Measurements from ENCODE around the gene PRCC. TPM values are rescaled to one million over a fixed set of nuclear protein-coding genes. Genes with fewer than 3 reads are reported as not detected.

Gene PRCC
- total and polyA plus RNA-seq, 12 donors, result 35.9 to 137 (median 58.7) TPM

GRCh38 chr1:156847591-156848460 lies 80.5 kb downstream of the PRCC start:
- Histone ChIP-seq H3K9me3 (replicated peaks in 1 of 3) (no peaks in the 10 kb centered on the region), H3K27me3 (peaks cover 33% of the 10 kb centered on the region), H3K36me3 (replicated peaks in 1 of 2) (no peaks in the 10 kb centered on the region), H3K4me1 (replicated peaks in 1 of 2) (peaks cover 6 to 14% of the 10 kb centered on the region in 2 donors), H3K27ac (no peak overlapping the region), H3K4me3 (no peak overlapping the region)
- TF ChIP-seq POLR2A (IDR thresholded peaks at IDR 0.05), result no peak
- no peak for TF ChIP-seq CTCF (IDR thresholded peaks at IDR 0.05)
- DNase-seq, result no peak
- intact Hi-C loops (cut with DNase I), result no loop called here
- 80 to 86% (median 85%) methylated on average over 7 of the region's 7 CpGs for WGBS, 4 donors

- Histone ChIP-seq H3K27ac (no peak overlapping the region), H3K9me3 (replicated peaks in 1 of 3) (no peaks in the 10 kb centered on the region), H3K4me1 (replicated peaks in 1 of 2) (peaks cover 6 to 14% of the 10 kb centered on the region in 2 donors), H3K4me3 (no peak overlapping the region), H3K36me3 (replicated peaks in 1 of 2) (no peaks in the 10 kb centered on the region), H3K27me3 (peaks cover 25% of the 10 kb centered on the region)
- WGBS, 4 donors, result 23 to 51% (median 28%) methylated on average over 11 to 36 of the region's 36 CpGs
- peak in 2 of 7 donors; percentile 15 to 62 for DNase-seq
- intact Hi-C loops (cut with DNase I), result no loop called here
- no peak for TF ChIP-seq CTCF (IDR thresholded peaks at IDR 0.05)
- no peak for TF ChIP-seq POLR2A (IDR thresholded peaks at IDR 0.05)
Measured at GRCh38 chr1:156848461-156849150, 81.3 kb downstream of the PRCC start.

- DNase-seq, result no peak
- no peak for TF ChIP-seq CTCF (IDR thresholded peaks at IDR 0.05)
- no peak for TF ChIP-seq POLR2A (IDR thresholded peaks at IDR 0.05)
- Histone ChIP-seq H3K36me3 (replicated peaks in 1 of 2) (no peaks in the 10 kb centered on the region), H3K4me1 (replicated peaks in 1 of 2) (peaks cover 6 to 14% of the 10 kb centered on the region in 2 donors), H3K9me3 (replicated peaks in 1 of 3) (no peaks in the 10 kb centered on the region), H3K27ac (no peak overlapping the region), H3K27me3 (peaks cover 24% of the 10 kb centered on the region), H3K4me3 (no peak overlapping the region)
- 33 to 56% (median 35%) methylated on average over 6 to 23 of the region's 23 CpGs; no CpG with 5 or more reads in 1 of the 4 donors for WGBS, 4 donors
- intact Hi-C loops (cut with DNase I), result no loop called here
Measured at GRCh38 chr1:156849151-156849496, 81.8 kb downstream of the PRCC start.

Other genes starting within 250 kb of the PRCC start
- gene IQGAP3, start 195.0 kb upstream of the PRCC start, total RNA-seq, result 1 to 10 TPM in 4 of 9 donors, under 1 TPM in 5; 0.24 to 5.3 (median 0.83) TPM
- 1 to 10 TPM in 1 of 3 donors, under 1 TPM in 2; 0.16 to 2.2 (median 0.40) TPM for gene IQGAP3, start 195.0 kb upstream of the PRCC start, polyA plus RNA-seq
- not detected for gene TTC24, start 187.8 kb upstream of the PRCC start, total RNA-seq
- under 1 TPM in 1 of 3 donors, not detected in 2; 0.20 TPM for gene TTC24, start 187.8 kb upstream of the PRCC start, polyA plus RNA-seq
- gene NAXE, start 175.8 kb upstream of the PRCC start, total RNA-seq, result 100 to 1,000 TPM in 5 of 9 donors, 10 to 100 TPM in 4; 74.6 to 132 (median 103) TPM
- gene NAXE, start 175.8 kb upstream of the PRCC start, polyA plus RNA-seq, result 100 to 1,000 TPM in 1 of 3 donors, 10 to 100 TPM in 2; 49.4 to 124 (median 69.9) TPM
- 10 to 100 TPM in 8 of 9 donors, 1 to 10 TPM in 1; 7.8 to 42.4 (median 24.3) TPM for gene GPATCH4, start 166.1 kb upstream of the PRCC start, total RNA-seq
- gene GPATCH4, start 166.1 kb upstream of the PRCC start, polyA plus RNA-seq, result 10 to 100 TPM; 13.9 to 72.2 (median 39.3) TPM
- 1 to 10 TPM in 2 of 9 donors, under 1 TPM in 4, not detected in 3; 0.17 to 1.5 (median 0.73) TPM for gene HAPLN2, start 148.1 kb upstream of the PRCC start, total RNA-seq
- gene HAPLN2, start 148.1 kb upstream of the PRCC start, polyA plus RNA-seq, result 1 to 10 TPM in 2 of 3 donors, not detected in 1; 2.2 to 3.1 TPM
- 10 to 100 TPM in 3 of 9 donors, under 1 TPM in 4, not detected in 2; 0.11 to 36.3 (median 0.57) TPM for gene BCAN, start 125.4 kb upstream of the PRCC start, total RNA-seq
- gene BCAN, start 125.4 kb upstream of the PRCC start, polyA plus RNA-seq, result 10 to 100 TPM in 1 of 3 donors, 1 to 10 TPM in 2; 2.4 to 24.9 (median 8.9) TPM
- 10 to 100 TPM in 6 of 9 donors, 1 to 10 TPM in 3; 7.7 to 22.9 (median 13.6) TPM for gene NES, start 90.1 kb upstream of the PRCC start, total RNA-seq
- gene NES, start 90.1 kb upstream of the PRCC start, polyA plus RNA-seq, result 10 to 100 TPM; 13.2 to 26.9 (median 18.0) TPM
- 10 to 100 TPM in 1 of 9 donors, 1 to 10 TPM in 8; 3.1 to 11.6 (median 7.0) TPM for gene CRABP2, start 62.0 kb upstream of the PRCC start, total RNA-seq
- 10 to 100 TPM in 2 of 3 donors, 1 to 10 TPM in 1; 5.0 to 17.8 (median 11.2) TPM for gene CRABP2, start 62.0 kb upstream of the PRCC start, polyA plus RNA-seq
- 100 to 1,000 TPM in 1 of 9 donors, 10 to 100 TPM in 8; 22.3 to 140 (median 28.9) TPM for gene METTL25B, start 39.1 kb upstream of the PRCC start, total RNA-seq
- gene METTL25B, start 39.1 kb upstream of the PRCC start, polyA plus RNA-seq, result 100 to 1,000 TPM in 1 of 3 donors, 10 to 100 TPM in 2; 17.4 to 127 (median 68.6) TPM
- 10 to 100 TPM; 10.6 to 38.5 (median 19.3) TPM for gene ISG20L2, start 38.8 kb upstream of the PRCC start, total RNA-seq
- gene ISG20L2, start 38.8 kb upstream of the PRCC start, polyA plus RNA-seq, result 10 to 100 TPM in 1 of 3 donors, 1 to 10 TPM in 2; 5.5 to 40.0 (median 8.8) TPM
- 100 to 1,000 TPM in 5 of 9 donors, 10 to 100 TPM in 4; 46.7 to 140 (median 104) TPM for gene MRPL24, start 26.4 kb upstream of the PRCC start, total RNA-seq
- gene MRPL24, start 26.4 kb upstream of the PRCC start, polyA plus RNA-seq, result 100 to 1,000 TPM; 154 to 294 (median 239) TPM
- 100 to 1,000 TPM; 119 to 159 (median 144) TPM for gene HDGF, start 15.9 kb upstream of the PRCC start, total RNA-seq
- 100 to 1,000 TPM in 1 of 3 donors, 10 to 100 TPM in 2; 62.0 to 199 (median 96.0) TPM for gene HDGF, start 15.9 kb upstream of the PRCC start, polyA plus RNA-seq
- gene SH2D2A, start 49.3 kb downstream of the PRCC start, total RNA-seq, result 1 to 10 TPM in 5 of 9 donors, under 1 TPM in 3, not detected in 1; 0.11 to 4.8 (median 2.2) TPM
- 1 to 10 TPM in 1 of 3 donors, under 1 TPM in 2; 0.40 to 3.9 (median 0.91) TPM for gene SH2D2A, start 49.3 kb downstream of the PRCC start, polyA plus RNA-seq
- 1 to 10 TPM in 1 of 9 donors, under 1 TPM in 6, not detected in 2; 0.04 to 1.3 (median 0.28) TPM for gene INSRR, start 91.6 kb downstream of the PRCC start, total RNA-seq
- gene INSRR, start 91.6 kb downstream of the PRCC start, polyA plus RNA-seq, result 1 to 10 TPM in 2 of 3 donors, under 1 TPM in 1; 0.22 to 8.7 (median 1.5) TPM
- gene NTRK1, start 93.3 kb downstream of the PRCC start, total RNA-seq, result 10 to 100 TPM in 1 of 9 donors, 1 to 10 TPM in 3, under 1 TPM in 4, not detected in 1; 0.26 to 11.2 (median 3.2) TPM
- 10 to 100 TPM in 2 of 3 donors, 1 to 10 TPM in 1; 1.1 to 22.6 (median 13.6) TPM for gene NTRK1, start 93.3 kb downstream of the PRCC start, polyA plus RNA-seq
- gene PEAR1, start 126.2 kb downstream of the PRCC start, total RNA-seq, result 10 to 100 TPM in 5 of 9 donors, 1 to 10 TPM in 4; 4.5 to 31.1 (median 11.0) TPM
- 10 to 100 TPM in 1 of 3 donors, 1 to 10 TPM in 2; 4.2 to 15.1 (median 6.2) TPM for gene PEAR1, start 126.2 kb downstream of the PRCC start, polyA plus RNA-seq
- gene LRRC71, start 153.1 kb downstream of the PRCC start, total RNA-seq, result under 1 TPM in 5 of 9 donors, not detected in 4; 0.11 to 0.39 (median 0.26) TPM
- gene LRRC71, start 153.1 kb downstream of the PRCC start, polyA plus RNA-seq, result 1 to 10 TPM in 2 of 3 donors, under 1 TPM in 1; 0.20 to 4.6 (median 1.2) TPM

Measured in adrenal gland (tissue), 12 donors.